Measurements from ENCODE around the gene SETBP1.

SETBP1 gene

DNA sequence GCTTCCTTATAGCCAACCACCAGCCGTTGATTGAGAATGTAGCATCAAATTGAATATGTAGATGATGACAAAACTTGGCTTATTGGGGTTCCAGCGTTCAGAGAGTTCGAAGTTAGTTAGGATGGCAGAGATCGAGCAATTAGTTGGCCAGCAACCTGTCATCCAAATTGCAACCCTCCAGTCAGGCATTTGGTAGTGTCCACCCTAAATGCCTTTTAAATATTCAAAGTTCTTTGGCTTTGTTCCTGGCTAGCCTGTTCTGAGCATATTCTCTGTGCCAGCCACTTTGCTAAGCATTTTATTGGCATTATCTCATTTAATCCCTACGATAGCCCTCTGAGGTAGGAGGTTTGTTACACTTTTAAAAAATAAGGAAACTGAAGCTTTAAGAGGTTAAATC lies 342.8 kb downstream of the SETBP1 start:
- H3K27me3 ChIP-seq (ENCODE audit: control insufficient read depth, insufficient read depth, low read length): no peaks in the 10 kb centered on the region
- H3K9ac ChIP-seq (ENCODE audit: low read depth, low read length): no peak overlapping the region
- no peaks in the 10 kb centered on the region for H3K4me1 ChIP-seq (ENCODE audit: control insufficient read depth, insufficient read depth, low read length)
- no peak overlapping the region for H3K27ac ChIP-seq (ENCODE audit: low read depth, low read length)
- no peak overlapping the region for H3K4me3 ChIP-seq (ENCODE audit: low read depth, low read length)
- no peaks in the 10 kb centered on the region for H3K36me3 ChIP-seq (ENCODE audit: control insufficient read depth, insufficient read depth, low read length)
- no peaks in the 10 kb centered on the region for H3K9me3 ChIP-seq (ENCODE audit: control insufficient read depth, insufficient read depth, low read length)

DNA sequence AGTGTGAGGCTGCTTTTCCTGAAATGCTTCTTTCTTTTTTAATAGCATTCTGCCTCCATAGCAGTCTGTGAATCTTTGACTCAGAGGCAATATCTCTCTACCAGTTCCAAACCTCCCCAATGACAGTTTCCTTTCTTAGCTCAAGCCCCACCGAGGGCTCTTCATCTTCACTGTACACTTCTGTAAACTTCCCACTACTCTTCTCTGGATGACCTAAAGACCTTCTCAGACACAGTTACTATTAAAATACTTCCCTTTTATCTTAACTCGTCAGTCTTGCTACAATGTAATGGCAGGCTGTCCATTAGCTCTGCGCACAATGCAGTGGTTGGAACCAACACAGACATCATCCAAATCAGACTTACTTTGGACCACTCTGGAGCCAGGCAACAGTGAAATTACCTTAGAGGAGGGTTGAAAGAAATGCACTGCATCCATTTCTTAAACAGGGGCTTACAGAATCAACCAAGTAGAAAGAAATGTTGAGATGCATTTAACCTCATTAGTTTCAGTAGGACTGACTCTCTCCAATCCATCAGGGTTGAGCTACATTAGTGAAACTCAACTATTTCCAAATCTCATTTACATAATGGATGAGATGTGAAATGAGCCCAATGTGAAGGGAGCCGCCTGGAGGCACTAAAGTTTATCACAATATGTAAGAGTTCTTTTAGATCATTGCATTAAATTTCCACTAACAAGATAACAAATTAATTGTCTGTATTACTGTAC lies 343.8 kb downstream of the SETBP1 start:
- Histone ChIP-seq H3K27ac (ENCODE audit: low read depth, low read length) (no peak overlapping the region), H3K9me3 (ENCODE audit: control insufficient read depth, insufficient read depth, low read length) (no peaks in the 10 kb centered on the region), H3K4me3 (ENCODE audit: low read depth, low read length) (no peak overlapping the region), H3K27me3 (ENCODE audit: control insufficient read depth, insufficient read depth, low read length) (no peaks in the 10 kb centered on the region), H3K36me3 (ENCODE audit: control insufficient read depth, insufficient read depth, low read length) (no peaks in the 10 kb centered on the region), H3K9ac (ENCODE audit: low read depth, low read length) (no peak overlapping the region), H3K4me1 (ENCODE audit: control insufficient read depth, insufficient read depth, low read length) (no peaks in the 10 kb centered on the region)

DNA sequence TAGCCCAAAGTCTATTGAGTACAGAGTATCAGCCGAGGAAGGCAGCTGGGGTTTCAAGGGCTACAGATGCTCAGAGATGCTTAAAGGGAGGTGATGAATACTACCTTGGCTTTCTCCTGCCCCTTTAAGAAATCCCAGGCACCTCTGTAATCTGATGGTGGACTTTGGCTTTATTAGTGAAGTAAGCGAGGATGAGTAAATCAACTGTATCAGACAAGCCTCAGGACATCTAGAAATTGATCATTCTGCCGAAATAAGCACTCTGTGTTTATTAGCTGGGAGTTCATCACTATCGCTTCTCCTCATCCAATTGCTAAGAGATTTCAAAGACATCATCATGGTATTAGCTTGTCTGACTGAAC lies 344.4 kb downstream of the SETBP1 start:
- no peak overlapping the region for H3K9ac ChIP-seq (ENCODE audit: low read depth, low read length)
- no peak overlapping the region for H3K27ac ChIP-seq (ENCODE audit: low read depth, low read length)
- H3K9me3 ChIP-seq (ENCODE audit: control insufficient read depth, insufficient read depth, low read length): no peaks in the 10 kb centered on the region
- no peaks in the 10 kb centered on the region for H3K4me1 ChIP-seq (ENCODE audit: control insufficient read depth, insufficient read depth, low read length)
- no peak overlapping the region for H3K4me3 ChIP-seq (ENCODE audit: low read depth, low read length)
- no peaks in the 10 kb centered on the region for H3K36me3 ChIP-seq (ENCODE audit: control insufficient read depth, insufficient read depth, low read length)
- no peaks in the 10 kb centered on the region for H3K27me3 ChIP-seq (ENCODE audit: control insufficient read depth, insufficient read depth, low read length)

DNA sequence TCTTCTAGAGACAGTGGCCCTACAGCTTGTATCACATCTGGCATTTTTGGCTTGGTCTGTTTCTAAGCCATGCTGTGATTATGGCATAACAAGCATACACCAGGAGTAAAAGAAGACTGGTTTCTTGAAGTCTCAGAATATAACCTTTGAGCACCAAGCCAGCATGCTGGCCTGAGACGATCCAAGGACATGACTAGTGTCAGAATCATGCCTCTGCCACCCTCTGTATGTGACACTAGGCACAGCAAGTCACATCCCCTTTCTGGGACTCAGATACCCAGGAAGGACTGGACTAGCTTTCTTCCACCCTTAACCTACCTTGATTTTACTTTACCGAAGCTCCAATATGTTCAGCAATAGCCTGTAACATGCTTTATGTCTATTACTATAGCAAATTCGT lies 345.5 kb downstream of the SETBP1 start:
- H3K9ac ChIP-seq (ENCODE audit: low read depth, low read length): no peak overlapping the region
- H3K9me3 ChIP-seq (ENCODE audit: control insufficient read depth, insufficient read depth, low read length): no peaks in the 10 kb centered on the region
- no peaks in the 10 kb centered on the region for H3K27me3 ChIP-seq (ENCODE audit: control insufficient read depth, insufficient read depth, low read length)
- no peaks in the 10 kb centered on the region for H3K4me1 ChIP-seq (ENCODE audit: control insufficient read depth, insufficient read depth, low read length)
- H3K27ac ChIP-seq (ENCODE audit: low read depth, low read length): no peak overlapping the region
- no peaks in the 10 kb centered on the region for H3K36me3 ChIP-seq (ENCODE audit: control insufficient read depth, insufficient read depth, low read length)
- H3K4me3 ChIP-seq (ENCODE audit: low read depth, low read length): no peak overlapping the region

DNA sequence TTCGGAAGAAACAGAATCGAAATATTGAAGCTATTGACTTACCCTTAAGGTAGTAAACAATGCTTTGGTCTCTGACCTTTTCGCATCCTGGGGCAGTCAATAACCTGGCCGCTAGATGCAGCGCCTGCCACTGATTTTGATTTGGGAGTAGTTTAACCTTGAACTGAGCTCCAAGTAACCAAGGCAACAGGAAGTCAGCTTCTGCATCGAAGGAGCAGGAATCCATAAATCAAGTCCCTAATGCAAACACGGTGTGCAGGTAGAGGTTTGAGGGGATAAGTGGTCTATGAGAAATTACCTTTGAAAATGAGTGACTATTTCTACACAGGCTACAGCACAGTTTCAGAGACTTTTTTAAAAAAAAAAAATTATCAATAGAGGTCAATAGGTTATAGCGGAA lies 353.5 kb downstream of the SETBP1 start:
- Histone ChIP-seq H3K4me1 (ENCODE audit: control insufficient read depth, insufficient read depth, low read length) (no peaks in the 10 kb centered on the region), H3K9me3 (ENCODE audit: control insufficient read depth, insufficient read depth, low read length) (no peaks in the 10 kb centered on the region), H3K9ac (ENCODE audit: low read depth, low read length) (no peak overlapping the region), H3K27me3 (ENCODE audit: control insufficient read depth, insufficient read depth, low read length) (no peaks in the 10 kb centered on the region), H3K4me3 (ENCODE audit: low read depth, low read length) (no peak overlapping the region), H3K27ac (ENCODE audit: low read depth, low read length) (no peak overlapping the region), H3K36me3 (ENCODE audit: control insufficient read depth, insufficient read depth, low read length) (no peaks in the 10 kb centered on the region)

DNA sequence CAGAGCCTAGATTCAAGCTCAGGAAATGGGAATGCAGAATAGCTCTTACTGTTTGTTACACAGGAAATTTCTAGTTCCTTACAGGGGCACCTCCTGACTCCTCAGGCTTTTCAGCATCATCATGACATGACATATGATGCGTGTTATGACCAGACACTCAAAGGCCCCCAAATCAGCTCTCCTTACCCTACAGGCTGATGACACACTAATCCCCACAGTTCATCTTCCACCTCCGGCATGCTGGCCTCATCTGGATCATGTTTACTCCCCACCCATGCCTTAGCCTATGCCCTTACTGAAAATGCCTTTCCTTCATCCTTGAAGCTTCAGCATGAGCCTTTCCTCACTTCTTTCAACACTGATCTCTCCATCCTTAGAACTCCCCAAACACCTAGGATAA lies 356.9 kb downstream of the SETBP1 start:
- Histone ChIP-seq H3K36me3 (ENCODE audit: control insufficient read depth, insufficient read depth, low read length) (no peaks in the 10 kb centered on the region), H3K27me3 (ENCODE audit: control insufficient read depth, insufficient read depth, low read length) (no peaks in the 10 kb centered on the region), H3K4me1 (ENCODE audit: control insufficient read depth, insufficient read depth, low read length) (no peaks in the 10 kb centered on the region), H3K9ac (ENCODE audit: low read depth, low read length) (no peak overlapping the region), H3K4me3 (ENCODE audit: low read depth, low read length) (no peak overlapping the region), H3K9me3 (ENCODE audit: control insufficient read depth, insufficient read depth, low read length) (no peaks in the 10 kb centered on the region), H3K27ac (ENCODE audit: low read depth, low read length) (no peak overlapping the region)

DNA sequence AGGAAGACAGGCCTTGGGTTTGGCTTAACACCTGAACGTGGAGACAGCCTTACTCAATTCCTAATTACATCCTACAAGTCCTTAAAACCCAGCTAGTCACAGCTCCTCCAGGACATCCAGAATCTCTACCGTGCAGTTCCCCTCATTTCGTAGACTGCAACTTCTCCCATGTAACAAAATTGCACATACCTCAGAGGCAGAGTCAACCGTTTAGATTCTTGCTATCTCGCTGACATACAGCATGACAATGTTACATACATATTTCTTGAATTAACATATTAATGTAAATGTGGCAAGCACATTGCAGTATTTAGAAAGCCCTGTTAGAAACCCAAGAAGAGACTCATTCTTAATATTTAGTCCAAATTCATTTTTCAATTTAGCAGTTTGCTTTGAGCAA lies 358.7 kb downstream of the SETBP1 start:
- Histone ChIP-seq H3K4me3 (ENCODE audit: low read depth, low read length) (no peak overlapping the region), H3K9me3 (ENCODE audit: control insufficient read depth, insufficient read depth, low read length) (no peaks in the 10 kb centered on the region), H3K36me3 (ENCODE audit: control insufficient read depth, insufficient read depth, low read length) (no peaks in the 10 kb centered on the region), H3K4me1 (ENCODE audit: control insufficient read depth, insufficient read depth, low read length) (no peaks in the 10 kb centered on the region), H3K27ac (ENCODE audit: low read depth, low read length) (no peak overlapping the region), H3K27me3 (ENCODE audit: control insufficient read depth, insufficient read depth, low read length) (no peaks in the 10 kb centered on the region), H3K9ac (ENCODE audit: low read depth, low read length) (no peak overlapping the region)

DNA sequence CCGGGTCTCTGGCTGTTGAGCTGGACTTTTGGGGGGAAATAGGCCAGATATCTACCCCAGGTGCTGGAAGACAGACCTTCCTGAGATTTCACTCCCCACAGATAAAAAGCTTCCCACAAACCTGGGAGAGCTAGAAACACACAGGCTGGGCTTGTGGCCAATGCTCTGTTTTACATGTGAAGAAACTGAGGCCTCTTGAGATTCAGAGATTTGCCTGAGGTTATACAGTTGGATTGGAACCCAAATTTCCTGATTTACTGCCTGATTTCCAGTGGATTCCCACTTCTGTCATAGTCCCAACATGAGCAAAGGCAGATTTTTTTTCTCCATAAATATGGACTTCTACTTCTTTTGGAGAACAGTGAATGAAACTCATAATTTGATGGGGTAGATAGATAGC lies 360.2 kb downstream of the SETBP1 start:
- Histone ChIP-seq H3K9me3 (ENCODE audit: control insufficient read depth, insufficient read depth, low read length) (no peaks in the 10 kb centered on the region), H3K27ac (ENCODE audit: low read depth, low read length) (no peak overlapping the region), H3K36me3 (ENCODE audit: control insufficient read depth, insufficient read depth, low read length) (no peaks in the 10 kb centered on the region), H3K27me3 (ENCODE audit: control insufficient read depth, insufficient read depth, low read length) (no peaks in the 10 kb centered on the region), H3K9ac (ENCODE audit: low read depth, low read length) (no peak overlapping the region), H3K4me3 (ENCODE audit: low read depth, low read length) (no peak overlapping the region), H3K4me1 (ENCODE audit: control insufficient read depth, insufficient read depth, low read length) (no peaks in the 10 kb centered on the region)

DNA sequence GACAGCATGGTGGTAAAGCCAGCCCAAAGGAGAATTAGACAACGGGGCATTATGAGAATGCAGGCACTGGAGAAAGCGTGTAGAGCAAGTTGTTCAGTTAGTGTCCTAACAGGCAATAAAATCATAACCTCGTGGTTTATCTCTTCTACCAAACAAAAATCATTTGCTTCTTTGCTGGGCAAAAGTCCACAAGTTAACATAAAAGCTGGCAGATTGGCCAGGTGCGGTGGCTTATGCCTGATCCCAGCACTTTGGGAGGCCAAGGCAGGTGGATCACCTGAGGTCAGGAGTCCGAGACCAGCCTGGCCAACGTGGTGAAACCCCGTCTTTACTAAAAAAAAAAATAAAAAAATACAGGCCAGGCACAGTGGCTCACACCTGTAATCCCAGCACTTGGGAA lies 364.1 kb downstream of the SETBP1 start:
- H3K4me1 ChIP-seq (ENCODE audit: control insufficient read depth, insufficient read depth, low read length): no peaks in the 10 kb centered on the region
- H3K27me3 ChIP-seq (ENCODE audit: control insufficient read depth, insufficient read depth, low read length): no peaks in the 10 kb centered on the region
- H3K9me3 ChIP-seq (ENCODE audit: control insufficient read depth, insufficient read depth, low read length): no peaks in the 10 kb centered on the region
- no peaks in the 10 kb centered on the region for H3K36me3 ChIP-seq (ENCODE audit: control insufficient read depth, insufficient read depth, low read length)
- no peak overlapping the region for H3K9ac ChIP-seq (ENCODE audit: low read depth, low read length)
- no peak overlapping the region for H3K27ac ChIP-seq (ENCODE audit: low read depth, low read length)
- H3K4me3 ChIP-seq (ENCODE audit: low read depth, low read length): no peak overlapping the region

DNA sequence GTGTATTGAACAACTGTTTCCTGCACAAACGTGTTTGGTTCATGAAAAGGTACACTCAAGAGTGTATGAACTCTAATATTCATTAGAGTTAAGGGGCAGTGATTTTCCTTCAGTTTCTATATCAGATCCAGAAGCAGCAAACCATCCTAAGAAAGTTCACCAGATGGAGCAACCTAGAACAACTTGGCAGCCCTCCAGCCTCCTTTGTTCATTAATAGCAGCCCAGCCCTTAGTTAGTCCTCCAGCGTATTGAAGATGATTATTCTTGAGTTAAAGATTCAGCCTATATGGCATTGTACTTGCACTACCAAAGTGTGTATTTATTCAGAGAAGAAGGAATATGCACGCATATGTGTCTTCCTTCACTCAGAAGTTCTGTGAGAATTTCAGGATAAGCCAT lies 365.5 kb downstream of the SETBP1 start:
- no peak overlapping the region for H3K9ac ChIP-seq (ENCODE audit: low read depth, low read length)
- H3K9me3 ChIP-seq (ENCODE audit: control insufficient read depth, insufficient read depth, low read length): no peaks in the 10 kb centered on the region
- H3K4me1 ChIP-seq (ENCODE audit: control insufficient read depth, insufficient read depth, low read length): no peaks in the 10 kb centered on the region
- H3K27ac ChIP-seq (ENCODE audit: low read depth, low read length): no peak overlapping the region
- H3K27me3 ChIP-seq (ENCODE audit: control insufficient read depth, insufficient read depth, low read length): no peaks in the 10 kb centered on the region
- H3K36me3 ChIP-seq (ENCODE audit: control insufficient read depth, insufficient read depth, low read length): no peaks in the 10 kb centered on the region
- H3K4me3 ChIP-seq (ENCODE audit: low read depth, low read length): no peak overlapping the region

DNA sequence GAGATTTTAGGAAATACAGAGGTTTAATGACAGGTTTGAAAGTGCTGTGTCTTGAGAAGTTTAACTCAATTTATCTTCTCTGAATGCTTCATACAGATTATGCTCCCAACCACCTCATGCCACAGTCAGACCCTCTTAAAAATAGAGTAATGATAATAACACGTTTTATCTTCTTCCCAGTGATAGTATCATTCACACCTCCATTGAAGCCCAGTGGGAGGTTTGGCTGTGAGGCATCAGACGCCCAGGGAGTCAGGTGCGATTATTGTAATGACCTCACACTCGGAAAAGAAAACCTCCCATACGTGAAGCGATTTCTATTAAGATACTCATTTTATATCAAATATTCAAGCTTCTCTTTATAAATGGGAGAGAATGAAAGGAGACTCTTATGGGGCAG lies 366.3 kb downstream of the SETBP1 start:
- no peak overlapping the region for H3K27ac ChIP-seq (ENCODE audit: low read depth, low read length)
- H3K4me3 ChIP-seq (ENCODE audit: low read depth, low read length): no peak overlapping the region
- H3K9me3 ChIP-seq (ENCODE audit: control insufficient read depth, insufficient read depth, low read length): no peaks in the 10 kb centered on the region

More for the DNA sequence above, 366.3 kb downstream of the SETBP1 start:
- Histone ChIP-seq H3K4me1 (ENCODE audit: control insufficient read depth, insufficient read depth, low read length) (no peaks in the 10 kb centered on the region), H3K27me3 (ENCODE audit: control insufficient read depth, insufficient read depth, low read length) (no peaks in the 10 kb centered on the region), H3K9ac (ENCODE audit: low read depth, low read length) (no peak overlapping the region), H3K36me3 (ENCODE audit: control insufficient read depth, insufficient read depth, low read length) (no peaks in the 10 kb centered on the region)

All from HUES48 (cell line).